Right ventricle myocardium superior (tissue), 1 donor: ENCODE data around the gene PRKX. TPM values are rescaled to one million over a fixed set of nuclear protein-coding genes. Genes with fewer than 3 reads are reported as not detected.
"Not testable (repeated sequence)": the region's sequence is repeated elsewhere in the genome, so short reads cannot be mapped to it uniquely, and the experiment has no call there.

Experiments
- ATAC-seq: fragments of 200-7000 bp; cut with Tn5 transposase; one replicate; pipeline ENCODE4 v1.9.1; 2020; ENCODE audit warnings: mild to moderate bottlenecking; ENCODE audit not compliant: poor library complexity
- DNase-seq: peaks from one replicate; pipeline ENCODE4 v3.0.0-alpha.2; 2020
- intact Hi-C: fragments of 100-400 bp; cut with DNase I; formaldehyde crosslinking; loops from one replicate; pipeline ENCODE4 v1.11.2; 2022
- total RNA-seq: library from RNA; stranded (reverse); fragmentation: NEBNext Ultra II Directional; extraction: Animal tissue kit (Norgen Biotek cat#: 25700); gene quantifications from one replicate; pipeline ENCODE4 v1.2.1, GENCODE V29; 2021
- donor health status: DM: no; HTN: yes; CAD: no; lungs with severe emphysema.

Gene PRKX
- total RNA-seq, 1 donor from 2014 or later: 4.8 TPM

DNA sequence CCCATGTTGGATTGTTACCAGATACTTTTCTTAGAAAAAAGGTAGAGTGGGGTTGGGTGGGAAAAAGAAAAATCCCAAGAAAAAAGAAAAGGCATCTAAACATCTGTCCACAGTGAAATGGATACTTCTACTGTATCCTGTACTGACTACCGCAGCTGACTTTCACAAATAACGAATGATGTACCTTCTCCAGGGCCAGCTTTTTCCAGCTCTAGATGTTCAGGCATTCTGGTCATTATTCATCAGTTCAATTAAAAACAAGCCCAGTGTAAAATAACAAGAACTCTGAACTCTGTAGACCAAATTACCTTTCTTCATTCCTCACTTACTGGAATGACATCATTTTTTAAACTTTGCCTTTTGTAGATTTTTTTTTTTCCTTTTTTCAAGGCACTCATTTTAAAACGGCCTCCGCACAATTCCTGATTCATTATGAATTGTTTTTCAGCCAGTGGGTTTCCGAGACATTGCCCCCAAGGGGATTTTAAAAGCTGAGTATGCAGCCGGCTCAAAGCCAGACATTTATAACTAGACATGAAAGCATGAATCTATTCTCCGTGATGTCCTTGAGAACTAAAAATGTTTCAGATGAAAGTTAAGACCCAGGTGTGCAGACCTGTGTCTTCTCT, 113.5 kb downstream of the PRKX start:
- intact Hi-C loops: no loop called here
- no peak for ATAC-seq

DNA sequence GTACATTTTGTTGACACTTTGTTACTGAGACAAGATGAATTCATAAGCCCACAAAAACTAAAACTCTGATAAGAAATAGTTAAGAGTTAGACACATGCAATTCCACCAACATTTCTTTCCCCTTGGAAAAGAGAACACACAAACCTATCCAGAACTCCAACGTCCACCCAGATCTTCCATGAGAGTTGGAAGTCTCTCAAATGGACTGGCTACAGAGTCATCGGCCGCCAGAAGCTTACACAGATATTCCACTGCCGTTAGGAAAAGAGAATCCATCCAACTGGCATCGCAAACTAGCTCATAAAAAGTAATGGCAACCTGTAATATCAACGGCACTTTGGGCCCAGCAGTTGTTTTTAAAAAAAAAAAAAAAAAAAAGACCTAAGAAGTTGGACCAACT, 114.7 kb downstream of the PRKX start:
- ATAC-seq (peak; percentile 62), DNase-seq (no peak)
- intact Hi-C loops: no loop called here

More for the DNA sequence above, 113.5 kb downstream of the PRKX start:
- DNase-seq: no peak

DNA sequence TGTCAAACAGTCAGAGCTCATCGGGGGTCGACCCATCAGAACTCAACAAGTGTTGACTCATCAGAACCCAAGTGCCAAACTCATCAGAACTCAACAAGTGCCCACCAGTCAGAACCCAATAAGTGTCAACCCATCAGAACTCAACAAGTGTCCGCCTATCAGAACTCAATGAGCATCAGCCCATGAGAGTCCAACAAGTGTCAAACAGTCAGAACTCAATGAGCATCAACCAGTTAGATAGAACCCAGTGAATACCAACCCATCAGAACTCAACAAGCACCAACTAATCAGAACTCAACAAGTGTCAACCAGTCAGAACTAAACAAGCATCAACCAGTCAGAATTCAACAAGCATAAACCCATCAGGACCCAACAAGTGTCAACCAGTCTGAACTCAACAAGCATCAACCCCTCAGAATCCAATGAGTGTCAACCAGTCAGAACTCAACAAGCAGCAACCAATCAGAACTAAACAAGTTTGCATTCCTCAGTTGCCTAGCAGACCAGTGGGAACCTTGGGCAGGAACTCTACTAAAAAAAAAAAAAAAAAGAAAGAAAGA, 115.3 kb downstream of the PRKX start:
- DNase-seq (no peak), ATAC-seq (no peak)
- intact Hi-C loops: no loop called here

DNA sequence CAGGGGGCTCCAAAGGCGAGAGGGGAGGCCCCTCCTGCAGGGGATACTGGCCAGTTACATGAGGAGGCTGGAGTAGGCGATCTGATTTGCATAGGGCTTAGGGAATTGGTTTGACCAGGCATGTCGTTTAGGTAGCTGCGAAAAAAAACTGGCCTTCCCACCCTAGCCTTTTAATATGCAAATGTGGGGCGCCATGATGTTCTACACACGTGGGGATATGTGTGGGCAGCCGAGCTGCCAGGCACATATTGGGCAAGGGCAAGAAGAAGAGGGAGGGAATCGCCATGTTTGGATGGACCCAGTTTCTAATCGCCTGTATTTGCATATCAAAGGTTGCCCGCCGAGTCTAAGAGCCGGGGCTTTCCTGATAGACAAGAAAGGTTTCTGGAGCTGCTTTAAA, 121.3 kb downstream of the PRKX start:
- DNase-seq (no peak), ATAC-seq (no peak)
- intact Hi-C loops: no loop called here

DNA sequence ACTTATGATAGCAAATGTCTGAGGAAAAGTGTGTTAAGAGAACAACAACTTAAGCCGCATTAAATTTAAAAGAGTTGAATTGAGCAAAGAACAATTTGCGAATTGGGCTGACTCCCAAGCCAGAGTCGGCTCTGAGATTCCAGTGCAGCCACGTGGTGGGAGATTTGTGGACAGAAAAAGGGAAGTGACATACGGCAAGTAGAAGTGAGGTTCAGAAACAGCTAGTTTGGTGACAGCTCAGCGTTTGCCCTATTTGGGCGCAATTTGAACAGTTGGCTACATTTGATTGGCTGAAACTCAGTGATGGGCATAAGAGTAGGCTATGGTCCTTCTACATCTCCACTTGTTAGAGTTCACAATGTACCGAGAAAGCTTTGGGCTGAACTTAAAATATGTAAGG, 124.0 kb downstream of the PRKX start:
- no peak for DNase-seq
- intact Hi-C loops: no loop called here
- ATAC-seq: no peak

DNA sequence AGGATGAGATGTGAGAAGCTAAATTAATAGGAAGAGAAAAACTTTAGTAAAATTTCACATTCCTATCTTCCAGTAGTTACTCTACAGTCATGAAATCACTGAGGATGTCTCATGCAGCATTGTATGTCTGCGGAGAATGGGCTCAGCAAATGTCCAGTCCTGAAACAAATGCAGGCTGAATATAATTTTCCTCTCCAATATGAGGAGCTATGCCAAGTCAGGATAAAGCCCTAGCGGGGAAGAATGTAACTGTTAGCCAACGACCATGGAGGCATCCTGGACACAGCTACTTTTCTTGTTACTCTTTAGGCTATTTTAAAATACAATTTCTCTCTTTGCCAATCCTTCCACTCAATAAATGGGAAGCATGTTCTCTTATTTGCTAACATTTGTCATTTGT, 127.7 kb downstream of the PRKX start:
- intact Hi-C loops: no loop called here
- no peak for ATAC-seq
- DNase-seq: no peak

DNA sequence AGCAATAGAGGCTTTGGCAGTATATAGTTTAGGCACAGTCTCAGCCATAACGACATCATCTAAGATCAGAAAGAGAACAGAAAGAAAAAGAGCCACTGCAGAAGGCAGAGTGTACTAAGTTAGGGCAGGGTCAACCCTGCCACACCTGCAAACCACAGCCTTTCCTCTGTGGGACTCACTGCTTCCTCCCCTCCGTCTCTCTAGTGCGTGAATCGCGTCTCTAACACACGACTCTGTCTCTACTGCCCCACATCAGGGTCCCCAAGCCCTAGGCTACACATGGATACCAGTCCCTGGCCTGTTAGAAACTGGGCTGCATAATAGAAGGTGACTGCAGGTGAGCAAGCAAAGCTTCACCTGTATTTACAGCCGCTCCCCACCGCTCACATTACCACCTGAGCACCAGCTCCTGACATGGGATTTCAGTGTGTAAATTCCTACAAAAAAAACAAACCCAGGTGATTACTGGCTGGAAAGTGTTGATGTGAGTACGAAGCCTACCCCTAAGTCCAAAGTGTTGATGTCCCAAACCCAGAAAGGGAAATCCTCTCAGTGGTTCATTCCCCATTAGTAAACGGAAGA, 128.9 kb downstream of the PRKX start:
- intact Hi-C loops: no loop called here
- no peak for DNase-seq
- ATAC-seq: no peak

DNA sequence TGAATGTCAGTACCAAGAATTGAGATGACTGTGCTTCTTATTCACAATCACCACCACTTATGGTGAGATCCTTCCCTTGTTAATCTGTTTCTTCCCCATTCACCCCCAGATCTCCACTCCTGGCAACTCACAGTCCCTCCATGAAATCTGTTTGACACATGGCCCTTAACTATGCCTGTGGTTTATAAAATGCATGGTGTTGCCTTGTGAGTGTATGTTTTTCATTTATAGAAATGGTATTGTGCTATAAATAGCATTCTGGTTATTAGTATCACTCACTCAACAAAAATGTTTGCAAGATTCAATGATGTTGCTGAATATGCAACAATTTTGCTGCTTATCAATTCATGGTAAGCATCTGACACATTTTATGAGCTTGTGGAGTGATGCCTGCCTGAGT, 131.0 kb downstream of the PRKX start:
- ATAC-seq (no peak), DNase-seq (no peak)
- intact Hi-C loops: no loop called here

DNA sequence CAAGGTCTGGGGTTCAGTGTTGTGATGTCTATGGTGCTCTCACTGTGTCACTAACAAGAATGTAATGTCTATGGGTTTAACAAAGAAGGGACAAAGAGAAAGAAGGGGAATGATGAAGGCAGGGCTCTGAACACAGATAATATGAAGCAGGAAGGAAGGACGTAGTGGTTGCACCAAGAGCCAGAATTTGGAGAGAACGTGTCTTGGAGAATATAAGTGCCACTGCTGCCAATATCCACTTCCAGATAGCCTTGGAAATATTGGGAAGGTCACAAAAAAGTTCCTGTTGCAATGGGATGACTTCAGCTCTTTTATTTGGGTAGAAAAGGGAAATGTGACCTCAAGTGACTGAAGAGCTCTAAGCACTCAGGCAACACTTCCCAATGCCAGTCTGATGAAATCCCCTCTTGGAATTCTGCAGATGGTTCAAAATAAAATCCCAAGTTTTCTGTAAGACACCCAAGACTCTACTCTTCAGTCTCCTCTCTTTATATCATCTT, 131.8 kb downstream of the PRKX start:
- ATAC-seq (peak; percentile 51), DNase-seq (no peak)
- intact Hi-C loops: no loop called here

DNA sequence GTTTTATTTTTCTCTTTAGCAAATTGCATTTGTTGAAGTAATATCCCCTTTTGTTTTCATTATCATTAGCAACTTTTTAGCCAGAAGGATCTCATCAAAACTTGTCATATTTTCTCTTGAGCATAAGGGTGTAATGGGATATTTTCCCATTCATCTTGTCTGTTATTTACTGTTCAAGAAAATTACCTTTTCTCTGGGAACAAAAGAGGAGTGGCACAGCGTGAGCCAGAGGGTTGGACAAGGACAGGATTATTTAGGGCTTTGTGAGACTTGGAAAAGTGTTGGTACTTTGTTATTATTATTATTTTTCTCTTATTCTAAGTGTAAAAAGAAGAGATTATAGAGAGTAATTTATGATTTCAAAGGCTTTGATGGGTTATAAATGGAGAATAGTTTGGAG, 135.9 kb downstream of the PRKX start:
- intact Hi-C loops: no loop called here
- DNase-seq (no peak), ATAC-seq (no peak)

DNA sequence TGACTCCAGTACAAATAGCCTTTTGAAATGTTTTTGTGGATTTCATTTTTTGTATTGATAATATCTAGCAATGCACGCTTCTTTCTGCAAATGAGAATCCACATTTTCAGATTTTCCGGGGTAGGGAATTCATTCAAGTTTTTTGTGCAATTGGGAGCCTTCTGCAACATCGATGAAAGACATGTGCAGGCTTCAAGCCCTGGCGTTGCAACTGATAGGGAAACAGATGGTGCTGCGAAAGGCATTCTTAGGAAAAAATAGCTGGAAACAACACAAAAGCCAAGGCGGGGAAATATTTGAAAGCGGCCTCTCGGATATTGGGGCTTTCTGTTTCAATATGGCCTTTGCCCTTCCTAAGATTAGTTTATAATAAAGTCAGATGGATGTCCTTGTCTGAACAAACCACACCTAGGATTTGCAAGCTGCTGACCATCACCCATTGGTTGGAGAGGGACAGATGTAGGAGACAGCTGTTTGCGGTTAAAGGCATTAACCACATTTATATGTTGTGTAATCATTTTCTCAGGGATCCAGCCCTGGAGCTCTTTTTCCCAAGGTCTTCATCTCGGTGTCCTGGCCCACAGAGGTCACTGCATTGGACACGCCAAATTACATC, 136.5 kb downstream of the PRKX start:
- peak; percentile 61 for ATAC-seq
- intact Hi-C loops: no loop called here

DNA sequence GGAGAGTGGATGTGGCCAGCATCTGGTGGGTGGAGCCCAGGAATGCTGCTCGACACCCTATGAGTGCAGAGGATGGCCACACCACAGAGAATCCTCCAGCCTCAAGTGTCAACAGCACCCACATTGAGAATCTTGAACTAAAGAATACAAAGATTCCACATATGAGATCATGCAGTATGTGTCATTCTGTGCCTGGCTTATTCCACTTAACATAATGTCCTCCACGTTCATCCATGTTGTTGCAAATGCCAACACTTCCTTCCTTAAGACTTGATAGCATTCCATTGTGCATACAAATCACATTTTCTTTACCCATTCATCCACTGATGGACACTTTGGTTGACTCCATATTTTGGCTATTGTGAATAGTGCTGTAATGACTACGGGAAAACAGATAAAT, 145.8 kb downstream of the PRKX start:
- DNase-seq (no peak), ATAC-seq (no peak)
- intact Hi-C loops: no loop called here

More for the DNA sequence above, 136.5 kb downstream of the PRKX start:
- DNase-seq: no peak

DNA sequence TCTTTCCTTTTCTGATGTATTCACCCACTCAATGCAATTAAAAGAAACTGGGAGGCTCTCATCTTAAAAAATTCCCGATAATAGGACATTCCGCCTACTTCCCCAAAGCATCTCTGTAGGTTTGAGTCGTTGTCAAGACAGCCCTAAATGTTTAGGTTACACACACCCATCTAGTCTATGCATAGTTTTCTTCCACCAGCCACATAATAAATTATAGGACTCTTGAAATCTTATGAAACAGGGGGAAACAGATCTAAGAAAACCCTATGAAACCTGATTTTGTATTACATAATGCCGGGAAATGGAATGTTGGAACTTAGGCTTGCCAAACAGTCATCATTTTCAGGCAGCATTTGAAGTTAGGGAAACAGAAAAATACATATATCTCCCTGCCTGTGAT, 150.0 kb downstream of the PRKX start:
- no peak for ATAC-seq
- intact Hi-C loops: no loop called here
- DNase-seq: no peak

DNA sequence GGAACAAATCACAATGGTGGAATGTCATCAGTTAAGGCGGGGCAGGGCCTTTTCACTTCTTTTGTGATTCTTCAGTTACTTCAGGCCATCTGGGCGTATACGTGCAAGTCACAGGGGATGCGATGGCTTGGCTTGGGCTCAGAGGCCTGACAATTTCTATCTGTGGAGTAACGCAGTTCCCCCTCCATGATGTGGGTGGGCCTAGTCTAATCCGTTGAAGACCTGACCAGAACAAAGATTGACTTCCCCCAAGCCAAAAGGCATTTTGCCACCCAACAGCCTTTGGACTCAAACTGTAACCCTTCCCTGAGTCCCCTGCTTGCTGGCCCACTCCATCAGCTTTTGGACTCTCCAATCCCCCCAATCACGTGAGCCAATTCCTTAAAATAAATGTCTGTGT, 153.4 kb downstream of the PRKX start:
- ATAC-seq, intact Hi-C loops, DNase-seq: not testable (repeated sequence)
